ENCODE data around the gene KRT8. TPM values are rescaled to one million over a fixed set of nuclear protein-coding genes. Genes with fewer than 3 reads are reported as not detected.

Gene KRT8
- total RNA-seq, 1 experiment from 2014 or later, result 1,655 TPM

GRCh38 chr12:52918784-52919183, 13.9 kb upstream of the KRT8 start:
- Histone ChIP-seq H3K4me1 (ENCODE audit: control insufficient read depth in 1 of 2, insufficient read depth in 2 of 2, low read length in 2 of 2) (peaks cover 18 to 32% of the 10 kb centered on the region in 2 experiments), H3K27me3 (ENCODE audit: insufficient read depth, low read length) (no peaks in the 10 kb centered on the region), H3K9me2 (ENCODE audit: insufficient read depth) (no peaks in the 10 kb centered on the region), H3K4me3 (replicated peaks in 1 of 2; ENCODE audit: low read depth in 1 of 2, low read length in 2 of 2) (no peak overlapping the region), H3K4me2 (ENCODE audit: low read length) (no peak overlapping the region), H3K9ac (ENCODE audit: low read length) (no peak overlapping the region), H4K20me1 (ENCODE audit: insufficient read depth) (no peaks in the 10 kb centered on the region), H3K36me3 (ENCODE audit: control insufficient read depth in 1 of 2, insufficient read depth in 2 of 2, low read length in 2 of 2) (no peaks in the 10 kb centered on the region), H3K9me3 (ENCODE audit: control insufficient read depth in 1 of 2, insufficient read depth in 1 of 2, low read depth in 1 of 2, low read length in 2 of 2) (no peaks in the 10 kb centered on the region), H3K79me2 (ENCODE audit: insufficient read depth, low read length) (no peaks in the 10 kb centered on the region), H3K27ac (ENCODE audit: low read depth, low read length) (no peak overlapping the region), H2AFZ (ENCODE audit: low read depth, low read length, poor library complexity, severe bottlenecking) (no peak overlapping the region)
- CTCF ChIA-PET, result interaction anchor here (1.0 to 1.4 kb wide), 2 partner anchors 8 to 62 kb away, joined by 3 read pairs; no protein-coding TSS in a partner anchor
- RAD21 ChIA-PET (ENCODE audit: low non-redundant PET in 1 of 2, low total read pairs in 2 of 2, uncharacterized antibody in 2 of 2, unreplicated experiment in 2 of 2), result no interaction called here
- intact Hi-C loops (cut with micrococcal nuclease), result no loop called here
- DNase-seq (ENCODE audit: low read depth, low spot score), result no peak
- TF ChIP-seq ZBTB33 (IDR thresholded peaks at IDR 0.05; ENCODE audit: extremely low read depth, insufficient replicate concordance, low read length), result no peak
- TF ChIP-seq REST (IDR thresholded peaks at IDR 0.05; ENCODE audit: low read depth), result no peak
- no peak for TF ChIP-seq CTCF (IDR thresholded peaks at IDR 0.05 in 2 of 3, conservative IDR thresholded peaks at IDR 0.05 in 1 of 3; ENCODE audit: borderline replicate concordance in 1 of 3, insufficient read depth in 1 of 3, low read depth in 2 of 3, low read length in 2 of 3)
- no peak for TF ChIP-seq ELF1 (IDR thresholded peaks at IDR 0.05; ENCODE audit: borderline replicate concordance, low read depth)
- no peak for TF ChIP-seq CBX3 (IDR thresholded peaks at IDR 0.05; ENCODE audit: low read depth)
- no peak for TF ChIP-seq ZFX (IDR thresholded peaks at IDR 0.05)
- no peak for TF ChIP-seq RAD21 (IDR thresholded peaks at IDR 0.05; ENCODE audit: low read depth)
- no peak for TF ChIP-seq POLR2AphosphoS5 (IDR thresholded peaks at IDR 0.05; ENCODE audit: low read depth, low read length)
- TF ChIP-seq EGR1 (IDR thresholded peaks at IDR 0.05; ENCODE audit: low read depth), result no peak
- no peak for TF ChIP-seq SP1 (IDR thresholded peaks at IDR 0.05; ENCODE audit: low read depth)
- TF ChIP-seq YY1 (IDR thresholded peaks at IDR 0.05; ENCODE audit: extremely low read depth, insufficient replicate concordance, low read depth, low read length), result no peak
- no peak for TF ChIP-seq FOSL1 (IDR thresholded peaks at IDR 0.05; ENCODE audit: low read depth)
- no peak for TF ChIP-seq ZNF274 (IDR thresholded peaks at IDR 0.05; ENCODE audit: low read depth, low read length)
- TF ChIP-seq EZH2phosphoT487 (IDR thresholded peaks at IDR 0.05; ENCODE audit: borderline replicate concordance), result no peak
- no peak for TF ChIP-seq SRF (IDR thresholded peaks at IDR 0.05; ENCODE audit: low read depth)
- no peak for TF ChIP-seq POLR2A (IDR thresholded peaks at IDR 0.05; ENCODE audit: borderline replicate concordance, extremely low read depth, insufficient read depth, insufficient read length)
- ATAC-seq, result no peak
- BruUV-seq (replicated peaks), result no TSS peak
- POLR2A ChIA-PET, result interaction anchor here (9.0 to 14.5 kb wide), 2 partner anchors 13 to 28 kb away, joined by 116 to 262 read pairs; partner anchors contain the start of genes KRT18 and KRT8
